ENCODE data around the gene VARS1.

DNA sequence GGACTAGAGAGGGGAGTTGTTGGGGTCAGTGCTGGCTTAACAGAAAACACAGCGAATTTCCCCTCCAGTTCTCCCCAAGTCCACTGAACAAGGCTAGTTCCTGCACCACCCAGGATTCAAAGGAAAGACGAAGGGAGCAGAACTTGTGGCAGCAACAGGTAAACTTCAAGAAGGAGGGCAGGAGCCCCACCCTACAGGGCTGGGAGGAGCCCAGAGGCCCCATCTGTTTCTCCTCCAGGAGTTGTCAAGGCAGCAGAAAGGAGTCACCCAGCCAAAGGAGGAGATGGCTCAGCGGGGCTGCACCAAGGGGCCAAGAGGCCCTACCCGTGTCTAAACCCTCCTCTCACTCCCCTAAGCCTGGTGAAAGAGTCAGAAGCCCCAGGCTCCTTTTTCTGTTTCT, 31.4 kb downstream of the VARS1 start:
- no peak for TF ChIP-seq EZH2 (IDR thresholded peaks at IDR 0.05; ENCODE audit: insufficient read depth, poor library complexity, severe bottlenecking)
- TF ChIP-seq EZH2phosphoT487 (IDR thresholded peaks at IDR 0.05; ENCODE audit: insufficient read depth, low read depth), result no peak
